ENCODE measurements around the gene ZBTB34. TPM values are rescaled to one million over a fixed set of nuclear protein-coding genes. Genes with fewer than 3 reads are reported as not detected.

The ZBTB34 gene
- polyA plus RNA-seq, 2 of the 4 experiments (the other 2 are of a cell fraction), result 4.1 to 6.4 TPM

Other genes with a start within 250 kb of the ZBTB34 start
- gene LMX1B, start 246.7 kb upstream of the ZBTB34 start, polyA plus RNA-seq (2011; rRNA removed), result 0.41 and 0.48 TPM in 2 replicates
- gene LMX1B, start 246.7 kb upstream of the ZBTB34 start, polyA plus RNA-seq (2017; fragmentation: RNase III; extraction: RNeasy Plus Mini Kit Qiagen cat#74134 plus additional on column Dnase treatment), result 0.56 to 0.98 TPM (median 0.57 TPM) in 3 replicates
- gene ZBTB43, start 55.6 kb upstream of the ZBTB34 start, polyA plus RNA-seq (2011; rRNA removed), result 9.9 and 11.7 TPM in 2 replicates
- 6.1 to 9.7 TPM (median 7.7 TPM) in 3 replicates for gene ZBTB43, start 55.6 kb upstream of the ZBTB34 start, polyA plus RNA-seq (2017; fragmentation: RNase III; extraction: RNeasy Plus Mini Kit Qiagen cat#74134 plus additional on column Dnase treatment)
- 7.9 and 8.1 TPM in 2 replicates for gene RALGPS1, start 54.1 kb downstream of the ZBTB34 start, polyA plus RNA-seq (2011; rRNA removed)
- 3.0 to 5.0 TPM (median 3.9 TPM) in 3 replicates for gene RALGPS1, start 54.1 kb downstream of the ZBTB34 start, polyA plus RNA-seq (2017; fragmentation: RNase III; extraction: RNeasy Plus Mini Kit Qiagen cat#74134 plus additional on column Dnase treatment)